Measurements from ENCODE around the gene DEPDC7.
"Not testable (repeated sequence)": the region's sequence is repeated elsewhere in the genome, so short reads cannot be mapped to it uniquely, and the experiment has no call there.

DEPDC7 gene

GRCh38 chr11:33015621-33016551, at the start of gene DEPDC7:
DEPDC7 (plus strand) TSS chr11:33015878; CDS start chr11:33015956, 78 bp downstream.
- peak; percentile 52 for DNase-seq

GRCh38 chr11:32968541-32968940, 47.1 kb upstream of the DEPDC7 start:
- DNase-seq: no peak

GRCh38 chr11:32972233-32972632, 43.4 kb upstream of the DEPDC7 start:
- not testable (repeated sequence) for DNase-seq

GRCh38 chr11:32972781-32973180, 42.9 kb upstream of the DEPDC7 start:
- DNase-seq: no peak

- no peak for DNase-seq
These were observed 33.1 kb upstream of the DEPDC7 start for GRCh38 chr11:32982626-32983025.

GRCh38 chr11:32983506-32983905, 32.2 kb upstream of the DEPDC7 start:
- no peak for DNase-seq

GRCh38 chr11:32985600-32985999, 30.1 kb upstream of the DEPDC7 start:
- DNase-seq: no peak

GRCh38 chr11:32987851-32988250, 27.8 kb upstream of the DEPDC7 start:
- DNase-seq: no peak

- no peak for DNase-seq
These were observed 25.2 kb upstream of the DEPDC7 start for GRCh38 chr11:32990481-32990880.

GRCh38 chr11:32991427-32991826, 24.3 kb upstream of the DEPDC7 start:
- DNase-seq: no peak

- no peak for DNase-seq
These were observed 23.8 kb upstream of the DEPDC7 start for GRCh38 chr11:32991898-32992297.

- no peak for DNase-seq
These were observed 15.5 kb upstream of the DEPDC7 start for GRCh38 chr11:33000181-33000580.

- no peak for DNase-seq
These were observed 14.4 kb upstream of the DEPDC7 start for GRCh38 chr11:33001281-33001680.

GRCh38 chr11:33001751-33002542, 13.7 kb upstream of the DEPDC7 start:
- DNase-seq: no peak

GRCh38 chr11:33005175-33005574, 10.5 kb upstream of the DEPDC7 start:
- DNase-seq: no peak

GRCh38 chr11:33006010-33006409, 9.7 kb upstream of the DEPDC7 start:
- no peak for DNase-seq

GRCh38 chr11:33013755-33014154, 1.9 kb upstream of the DEPDC7 start:
- no peak for DNase-seq

- no peak for DNase-seq
These were observed 976 bp downstream of the DEPDC7 start for GRCh38 chr11:33016654-33017053.

GRCh38 chr11:33017478-33017877, 1.8 kb downstream of the DEPDC7 start:
- no peak for DNase-seq

GRCh38 chr11:33017965-33018364, 2.3 kb downstream of the DEPDC7 start:
- no peak for DNase-seq

GRCh38 chr11:33018840-33019239, 3.2 kb downstream of the DEPDC7 start:
- no peak for DNase-seq

- no peak for DNase-seq
These were observed 5.8 kb downstream of the DEPDC7 start for GRCh38 chr11:33021501-33021900.

GRCh38 chr11:33021937-33022336, 6.3 kb downstream of the DEPDC7 start:
- DNase-seq: no peak

- DNase-seq: no peak
These were observed 9.7 kb downstream of the DEPDC7 start for GRCh38 chr11:33025339-33025722.
